ENCODE results near the gene GNAO1.

The GNAO1 gene

GRCh38 chr16:56191156-56191815 lies at the start of gene GNAO1:
TSS of gene GNAO1 (plus strand) at chr16:56191489. CDS start at chr16:56192236, 747 bp downstream.
- DNase-seq (ENCODE audit: low read depth in 2 of 2): peak in 1 of 2 donors; percentile 32

- DNase-seq (ENCODE audit: low read depth in 2 of 2): no peak
Measured at GRCh38 chr16:56143666-56144065, 47.6 kb upstream of the GNAO1 start.

GRCh38 chr16:56145369-56145768 lies 45.9 kb upstream of the GNAO1 start:
- DNase-seq (ENCODE audit: low read depth in 2 of 2): no peak

GRCh38 chr16:56151621-56152020 lies 39.7 kb upstream of the GNAO1 start:
- DNase-seq (ENCODE audit: low read depth in 2 of 2): no peak

GRCh38 chr16:56161658-56162057 lies 29.6 kb upstream of the GNAO1 start:
- no peak for DNase-seq (ENCODE audit: low read depth in 2 of 2)

- DNase-seq (ENCODE audit: low read depth in 2 of 2): no peak
Measured at GRCh38 chr16:56163089-56163488, 28.2 kb upstream of the GNAO1 start.

GRCh38 chr16:56163938-56164337 lies 27.4 kb upstream of the GNAO1 start:
- DNase-seq (ENCODE audit: low read depth in 2 of 2): no peak

GRCh38 chr16:56164636-56165035 lies 26.7 kb upstream of the GNAO1 start:
- no peak for DNase-seq (ENCODE audit: low read depth in 2 of 2)

GRCh38 chr16:56174411-56174810 lies 16.9 kb upstream of the GNAO1 start:
- no peak for DNase-seq (ENCODE audit: low read depth in 2 of 2)

GRCh38 chr16:56181401-56181800 lies 9.9 kb upstream of the GNAO1 start:
- no peak for DNase-seq (ENCODE audit: low read depth in 2 of 2)

GRCh38 chr16:56183266-56183665 lies 8.0 kb upstream of the GNAO1 start:
- no peak for DNase-seq (ENCODE audit: low read depth in 2 of 2)

- no peak for DNase-seq (ENCODE audit: low read depth in 2 of 2)
Measured at GRCh38 chr16:56190048-56190676, 1.1 kb upstream of the GNAO1 start.

GRCh38 chr16:56190677-56191155 lies 573 bp upstream of the GNAO1 start:
- DNase-seq (ENCODE audit: low read depth in 2 of 2): no peak

- no peak for DNase-seq (ENCODE audit: low read depth in 2 of 2)
Measured at GRCh38 chr16:56191835-56192634, 746 bp downstream of the GNAO1 start.

- DNase-seq (ENCODE audit: low read depth in 2 of 2): no peak
Measured at GRCh38 chr16:56192635-56192945, 1.3 kb downstream of the GNAO1 start.

- no peak for DNase-seq (ENCODE audit: low read depth in 2 of 2)
Measured at GRCh38 chr16:56192986-56193945, 2.0 kb downstream of the GNAO1 start.

GRCh38 chr16:56193951-56194726 lies 2.9 kb downstream of the GNAO1 start:
- peak; percentile 56 for DNase-seq (ENCODE audit: low read depth in 2 of 2)

GRCh38 chr16:56195151-56195550 lies 3.9 kb downstream of the GNAO1 start:
- DNase-seq (ENCODE audit: low read depth in 2 of 2): no peak

GRCh38 chr16:56196381-56196780 lies 5.1 kb downstream of the GNAO1 start:
- DNase-seq (ENCODE audit: low read depth in 2 of 2): no peak

- DNase-seq (ENCODE audit: low read depth in 2 of 2): no peak
Measured at GRCh38 chr16:56197192-56197992, 6.1 kb downstream of the GNAO1 start.

All from stimulated activated CD8-positive, alpha-beta memory T cell treated with anti-CD3 and anti-CD28 coated beads, Interleukin-15, amount 100 ng/mL, for 48 hours (primary cell).